Measurements from ENCODE around the gene FTCDNL1.

Gene FTCDNL1

DNA sequence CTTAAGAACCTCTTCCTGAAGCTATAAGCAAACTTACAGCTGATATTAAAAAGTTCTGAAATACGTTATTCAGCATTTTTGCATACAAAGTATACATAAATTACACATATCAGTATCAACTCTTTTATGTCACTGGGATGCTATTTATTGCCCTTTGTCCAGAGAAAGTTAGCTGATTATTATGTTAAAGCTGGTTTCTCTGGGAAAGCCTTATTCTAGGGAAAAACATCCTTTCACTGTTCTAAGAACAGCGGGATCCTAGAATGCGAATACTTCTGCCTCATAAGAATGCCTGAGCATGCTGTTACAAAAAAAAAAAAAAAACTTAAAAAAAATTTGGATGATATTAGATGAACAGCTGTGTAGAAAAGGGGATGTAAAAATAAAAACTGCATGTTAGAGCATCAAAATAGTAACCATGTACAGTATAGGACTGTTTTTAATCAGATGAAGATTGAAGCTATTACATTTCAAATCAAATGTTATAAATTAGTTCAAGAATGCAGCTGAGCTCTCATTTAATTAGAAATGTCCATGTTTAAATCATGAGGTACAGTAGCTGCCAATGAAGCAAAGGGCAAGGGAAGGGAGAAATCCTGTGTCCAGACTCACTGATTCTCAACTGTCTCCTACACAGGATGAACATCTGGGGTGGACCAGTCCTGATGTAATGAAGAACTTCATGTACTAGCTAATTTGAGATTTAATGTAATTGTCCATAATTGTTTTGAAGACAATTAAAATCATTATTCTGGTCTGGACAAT is 8.2 kb downstream of the FTCDNL1 start:
- no peak for DNase-seq (ENCODE audit: low spot score)

DNA sequence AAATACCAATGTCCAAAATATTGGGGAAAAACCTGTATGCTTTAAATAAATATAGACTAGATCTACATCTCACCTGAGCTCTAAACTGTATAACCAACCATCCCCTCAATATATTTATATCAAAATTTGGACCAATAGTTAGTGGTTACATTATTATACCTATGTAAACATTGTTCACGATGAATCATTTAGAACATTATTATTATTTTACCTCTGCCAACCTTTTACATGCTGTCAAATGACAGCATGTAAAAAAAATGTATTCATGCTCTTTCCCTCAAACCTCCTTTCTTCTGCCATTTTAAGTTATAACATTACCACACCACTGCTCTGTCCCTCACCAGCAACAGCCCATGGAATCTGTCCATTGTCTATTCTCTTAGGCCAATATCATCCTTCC is 9.6 kb downstream of the FTCDNL1 start:
- DNase-seq (ENCODE audit: low spot score) = no peak

DNA sequence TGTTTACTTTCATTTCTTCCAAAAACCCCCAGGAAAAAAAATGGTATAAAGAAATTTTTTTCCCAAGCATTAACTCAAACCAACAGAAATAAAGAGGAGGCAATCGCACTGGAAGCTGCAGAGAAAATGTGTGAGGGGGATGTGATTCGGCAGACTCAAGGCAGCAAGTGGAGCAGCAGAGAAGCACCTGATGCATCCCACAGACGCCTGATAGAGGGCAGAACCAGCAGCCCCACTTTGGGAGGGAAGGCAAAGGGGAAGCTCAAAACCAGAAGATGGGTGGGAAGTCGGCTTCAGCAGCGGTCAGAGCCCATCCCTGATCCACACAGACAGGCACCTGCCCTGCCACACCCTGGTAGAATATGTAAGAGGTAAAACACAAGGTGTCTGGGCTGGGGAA is 12.6 kb downstream of the FTCDNL1 start:
- no peak for DNase-seq (ENCODE audit: low spot score)

DNA sequence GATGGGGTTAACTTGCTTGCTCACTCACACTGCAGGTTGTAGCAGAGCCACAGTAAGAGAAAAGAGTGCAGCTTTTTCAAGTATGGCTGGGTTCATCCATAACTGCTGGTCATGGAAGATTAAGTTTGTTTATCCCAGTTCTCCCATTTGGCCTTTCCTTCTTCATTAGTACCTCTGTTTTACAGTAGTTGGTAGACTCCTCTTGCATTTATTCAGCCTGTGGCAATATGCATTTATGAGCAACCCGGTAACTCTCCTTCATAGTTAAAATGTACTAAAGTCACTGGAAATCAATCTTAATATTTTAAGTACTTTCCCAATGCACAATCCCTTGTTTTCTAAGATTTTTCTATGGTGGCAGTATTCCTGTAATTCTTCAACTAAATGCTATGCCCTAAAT is 14.0 kb downstream of the FTCDNL1 start:
- no peak for DNase-seq (ENCODE audit: low spot score)

DNA sequence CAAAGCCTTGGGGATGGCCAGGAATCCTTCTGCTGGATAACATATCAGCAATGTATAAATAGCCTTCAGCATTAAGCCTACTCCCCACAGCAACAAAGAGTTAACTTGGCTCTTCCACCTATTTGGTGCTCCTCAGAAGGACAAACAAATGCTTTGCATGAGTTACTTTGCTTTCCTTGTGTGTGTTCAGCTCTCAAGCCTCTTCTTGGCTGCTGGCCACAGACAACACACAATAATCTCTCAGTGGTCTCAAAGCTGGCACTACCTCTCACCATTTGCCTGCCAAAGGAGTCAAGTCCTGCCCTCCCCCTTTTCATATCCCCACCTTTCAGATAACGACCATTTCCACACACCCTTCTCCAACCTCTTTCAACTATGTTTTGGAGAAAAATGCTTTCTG is 17.5 kb downstream of the FTCDNL1 start:
- no peak for DNase-seq (ENCODE audit: low spot score)

DNA sequence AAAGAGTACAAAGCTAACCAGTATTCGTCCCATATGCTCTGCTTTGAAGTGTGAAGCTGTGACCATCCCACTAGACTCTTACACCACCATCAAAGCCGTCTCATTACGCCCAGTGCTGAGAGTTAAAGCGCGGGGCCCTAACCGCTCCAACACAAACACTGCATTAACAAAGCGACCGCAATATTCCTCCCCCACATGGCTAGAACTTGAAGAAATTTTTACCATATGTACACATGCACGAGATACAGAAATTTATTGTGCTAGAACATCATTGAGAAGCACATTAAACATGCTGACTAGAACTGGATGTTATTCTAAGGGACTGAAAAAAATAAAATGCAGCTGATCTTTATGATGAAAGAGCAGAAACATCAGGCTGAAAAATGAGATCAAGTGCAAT is 20.5 kb downstream of the FTCDNL1 start:
- no peak for DNase-seq (ENCODE audit: low spot score)

DNA sequence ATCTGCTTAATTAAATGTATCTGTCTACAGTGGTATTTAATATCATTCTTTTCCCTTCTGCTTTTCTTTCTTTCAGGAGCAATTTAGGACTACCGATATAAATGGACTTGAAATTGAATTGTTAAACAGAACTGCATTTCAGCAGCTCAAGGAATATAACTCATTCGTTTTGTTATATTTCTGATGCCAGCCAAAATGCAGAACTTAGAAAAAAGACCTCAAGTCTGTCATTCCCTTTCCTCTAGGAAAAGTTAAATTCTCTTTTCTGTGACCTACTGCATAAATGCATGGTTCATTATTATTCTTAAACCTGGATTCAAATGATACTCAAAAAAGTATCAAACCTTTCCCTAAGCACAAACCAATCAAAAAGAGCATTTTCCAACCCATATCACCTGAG is 21.4 kb downstream of the FTCDNL1 start:
- DNase-seq (ENCODE audit: low spot score) = no peak

DNA sequence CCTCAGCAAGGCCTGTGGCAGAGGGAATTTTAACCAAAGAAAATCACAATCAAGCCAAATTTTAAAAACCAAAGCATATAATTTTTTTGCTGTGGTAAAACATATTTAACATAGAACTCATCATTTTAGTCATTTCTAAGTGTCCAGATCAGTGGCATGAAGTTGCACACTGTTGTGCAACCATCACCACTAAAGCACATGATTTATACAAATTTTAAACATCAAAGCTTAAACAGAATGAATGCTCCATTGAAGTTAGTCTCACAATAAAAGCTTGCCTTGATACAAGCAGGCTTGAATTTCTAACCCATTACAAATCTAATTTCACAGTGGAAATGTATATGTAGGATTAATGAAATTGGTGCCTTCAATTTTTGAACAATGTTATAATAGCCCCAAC is 31.2 kb downstream of the FTCDNL1 start:
- peak; percentile 67 for DNase-seq (ENCODE audit: low spot score)

DNA sequence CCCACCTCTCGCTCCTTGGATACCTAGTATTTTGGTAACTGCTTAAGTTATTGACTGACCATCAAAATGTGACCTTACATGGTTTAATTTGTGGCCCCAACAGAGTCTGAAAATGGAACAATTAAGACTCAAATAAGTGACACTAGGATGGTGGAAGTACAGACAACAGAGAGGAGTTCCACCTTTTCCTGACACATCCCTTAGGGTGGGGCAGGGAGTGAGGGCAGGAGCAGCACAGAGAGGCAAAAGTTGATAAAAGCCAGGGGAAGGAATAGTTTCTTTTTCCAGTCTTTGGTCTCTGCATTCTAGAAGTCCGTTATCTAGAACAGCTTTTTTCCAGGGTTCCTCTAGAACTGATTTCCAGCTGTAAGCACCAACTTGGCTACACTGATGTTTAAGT is 32.2 kb downstream of the FTCDNL1 start:
- DNase-seq (ENCODE audit: low spot score) = no peak

DNA sequence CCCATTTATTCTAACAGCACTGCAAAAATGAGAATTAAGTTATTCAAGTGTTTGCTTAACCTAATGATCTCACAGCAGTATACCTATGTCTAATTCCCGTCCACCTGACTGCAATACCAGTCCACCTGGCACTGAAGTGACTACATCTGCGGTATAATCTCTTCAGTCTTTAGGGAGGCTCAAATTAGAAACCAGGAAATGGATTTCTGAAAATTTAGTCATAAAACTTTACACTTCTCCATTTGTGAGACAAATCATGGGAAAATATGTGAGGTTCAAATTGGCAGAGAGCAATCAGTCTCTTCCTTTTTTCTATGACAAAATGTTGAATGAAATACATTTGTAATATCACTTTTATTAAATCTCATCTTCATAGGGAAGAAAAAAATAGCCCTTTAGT is 33.0 kb downstream of the FTCDNL1 start:
- no peak for DNase-seq (ENCODE audit: low spot score)

DNA sequence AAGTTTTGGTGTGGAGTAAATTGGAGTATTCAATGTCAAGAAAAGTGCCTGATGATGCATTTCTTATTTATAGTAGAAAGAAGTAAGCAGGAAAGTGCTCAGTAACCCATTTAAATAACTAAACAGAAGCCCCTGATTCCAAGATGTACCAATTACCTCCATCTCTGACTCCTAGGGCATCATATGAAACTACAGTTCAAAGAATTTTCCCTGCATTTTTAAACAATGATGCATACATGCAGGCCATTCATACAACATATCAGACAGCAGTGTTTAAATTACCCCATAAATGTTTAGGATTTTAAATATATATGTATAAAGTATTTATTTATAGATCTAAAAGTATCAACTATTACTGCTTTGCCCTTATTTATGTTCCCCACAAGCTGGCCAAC is 36.2 kb downstream of the FTCDNL1 start:
- no peak for DNase-seq (ENCODE audit: low spot score)

DNA sequence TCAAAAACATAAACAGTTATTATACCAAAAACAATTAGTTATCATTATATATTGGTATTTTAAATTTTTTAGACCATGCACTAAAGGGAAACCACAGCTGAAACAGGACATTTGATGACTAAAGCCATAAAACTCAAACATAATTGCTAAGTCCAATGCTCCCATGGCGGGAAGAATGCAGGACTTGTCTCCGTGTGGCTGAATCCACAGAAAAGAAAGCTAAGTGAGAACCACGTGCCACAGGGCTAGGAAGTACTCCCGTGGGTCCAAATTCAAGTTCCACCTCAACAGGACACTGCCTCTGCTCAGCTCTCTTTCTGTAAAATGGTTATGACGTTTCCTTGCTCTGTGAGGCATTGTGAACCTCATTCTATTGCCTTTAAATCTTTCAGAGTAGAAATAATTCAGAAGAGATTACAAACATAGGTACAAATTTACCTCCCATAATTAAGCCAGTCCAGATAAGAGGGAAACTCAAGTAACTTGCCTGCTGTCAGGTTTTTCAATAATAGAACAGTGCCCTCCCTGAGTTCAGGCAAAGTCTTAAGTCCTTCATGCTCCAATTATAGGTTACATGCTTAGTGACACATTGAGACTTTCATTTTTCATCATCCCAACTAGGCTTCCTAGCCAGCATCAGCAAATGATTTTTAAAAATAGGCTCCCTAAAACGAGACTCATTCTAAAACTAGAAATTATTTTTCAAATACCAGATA is 36.7 kb downstream of the FTCDNL1 start:
- no peak for DNase-seq (ENCODE audit: low spot score)

DNA sequence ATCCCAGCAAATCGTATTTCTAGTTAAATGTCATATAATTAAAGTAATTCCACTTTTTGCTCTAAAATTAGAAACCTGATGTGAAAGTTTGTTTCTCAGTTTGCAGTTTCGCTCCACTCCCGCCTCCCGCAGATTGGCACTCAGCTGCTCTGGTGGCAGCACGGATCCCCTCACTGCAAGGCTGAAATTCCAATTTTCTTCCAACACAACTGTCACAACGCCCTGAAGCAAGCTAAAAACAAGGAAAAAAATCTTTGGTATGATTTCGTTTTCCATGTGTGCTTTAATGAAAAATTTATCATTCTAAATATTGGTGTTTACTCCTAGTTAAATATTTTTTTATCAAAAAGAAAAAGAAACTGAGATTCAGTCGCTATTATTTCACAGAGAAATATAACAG is 38.5 kb downstream of the FTCDNL1 start:
- DNase-seq (ENCODE audit: low spot score) = no peak

DNA sequence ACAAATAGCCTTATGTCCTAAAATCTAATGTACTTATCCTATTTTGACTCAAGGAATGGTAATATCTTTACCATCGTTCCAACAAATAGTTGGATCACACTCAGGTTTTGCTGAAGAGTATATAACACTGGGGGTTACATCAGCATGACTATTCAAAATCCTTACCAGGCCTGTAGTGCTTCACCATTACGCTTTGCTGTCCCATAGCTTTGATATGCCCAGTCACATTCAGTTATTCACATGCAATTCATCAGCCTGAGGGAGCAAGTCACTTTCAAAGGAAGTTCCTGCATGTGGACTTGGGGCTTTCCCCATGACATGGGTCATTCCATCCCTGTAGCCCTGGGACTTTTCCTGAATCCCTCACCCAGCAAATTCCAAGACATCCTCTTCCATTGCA is 39.6 kb downstream of the FTCDNL1 start:
- no peak for DNase-seq (ENCODE audit: low spot score)

DNA sequence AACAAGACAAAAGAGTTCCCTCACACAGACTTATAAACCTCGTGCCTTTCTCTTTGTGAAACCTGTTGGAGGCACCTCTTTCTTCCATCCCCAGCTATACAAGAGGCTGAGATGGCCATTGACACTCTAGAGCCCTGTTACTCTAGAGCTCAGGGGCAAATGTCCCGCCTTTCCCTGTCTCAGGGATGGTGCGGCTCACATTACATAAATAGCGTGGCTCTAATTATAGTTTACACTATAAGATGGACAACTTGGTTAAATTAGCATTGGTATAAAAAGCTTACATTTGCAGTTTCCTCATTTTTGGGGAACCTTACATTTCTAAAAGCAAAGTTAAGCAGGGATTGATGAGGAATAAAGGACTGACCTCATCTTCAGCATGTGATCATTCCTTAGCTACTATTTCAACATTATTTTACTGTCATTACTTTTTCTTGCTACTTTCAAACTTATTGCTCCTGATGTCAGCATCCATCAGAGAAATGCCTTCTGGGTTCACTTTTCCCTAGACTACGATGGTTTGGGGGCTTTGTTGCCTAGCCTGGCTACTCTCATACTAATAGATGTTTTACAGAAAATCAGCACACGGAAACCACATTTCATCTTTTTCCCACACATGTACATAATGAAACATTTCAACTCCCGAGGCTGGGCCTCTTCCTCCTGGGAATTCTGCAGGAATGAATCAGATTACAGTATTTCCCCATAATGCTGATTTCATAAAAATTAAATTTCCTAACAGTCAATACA is 40.4 kb downstream of the FTCDNL1 start:
- peak; percentile 56 for DNase-seq (ENCODE audit: low spot score)

DNA sequence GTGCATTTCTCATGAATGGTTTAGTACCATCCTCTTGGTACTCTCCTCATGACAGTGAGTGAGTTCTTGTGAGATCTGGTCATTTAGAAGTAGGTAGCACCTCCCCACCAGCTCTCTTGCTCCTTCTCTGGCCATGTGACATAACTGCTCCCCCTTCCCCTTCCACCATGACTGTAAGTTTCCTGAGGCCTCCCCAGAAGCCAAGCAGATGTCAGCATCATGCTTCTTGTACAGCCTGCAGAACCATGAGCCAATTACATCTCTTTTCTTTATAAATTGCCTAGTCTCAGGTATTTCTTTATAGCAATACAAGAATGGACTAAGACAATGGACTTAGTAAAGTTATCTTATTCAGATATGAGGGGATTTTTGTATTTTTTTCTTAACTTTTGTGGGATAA is 43.0 kb downstream of the FTCDNL1 start:
- no peak for DNase-seq (ENCODE audit: low spot score)

DNA sequence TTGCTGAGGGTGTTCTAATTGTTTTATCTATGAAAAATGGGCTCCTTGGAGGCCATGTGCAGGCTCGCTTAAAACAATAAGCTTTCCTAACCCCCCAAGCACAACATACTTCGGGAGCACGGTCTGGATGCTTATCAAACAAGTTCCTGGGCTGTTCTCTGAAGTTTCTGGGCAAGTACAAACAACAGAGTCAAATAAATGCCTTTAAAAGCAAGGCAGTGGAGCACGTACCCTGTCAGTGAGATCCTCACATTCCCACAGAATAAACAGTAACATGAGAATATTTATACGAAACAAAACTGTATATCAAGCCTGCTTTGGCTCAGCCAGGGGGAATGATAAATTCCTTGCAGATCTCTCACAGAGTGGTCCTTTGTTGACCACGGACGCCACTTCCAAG is 44.8 kb downstream of the FTCDNL1 start:
- peak; percentile 53 for DNase-seq (ENCODE audit: low spot score)

DNA sequence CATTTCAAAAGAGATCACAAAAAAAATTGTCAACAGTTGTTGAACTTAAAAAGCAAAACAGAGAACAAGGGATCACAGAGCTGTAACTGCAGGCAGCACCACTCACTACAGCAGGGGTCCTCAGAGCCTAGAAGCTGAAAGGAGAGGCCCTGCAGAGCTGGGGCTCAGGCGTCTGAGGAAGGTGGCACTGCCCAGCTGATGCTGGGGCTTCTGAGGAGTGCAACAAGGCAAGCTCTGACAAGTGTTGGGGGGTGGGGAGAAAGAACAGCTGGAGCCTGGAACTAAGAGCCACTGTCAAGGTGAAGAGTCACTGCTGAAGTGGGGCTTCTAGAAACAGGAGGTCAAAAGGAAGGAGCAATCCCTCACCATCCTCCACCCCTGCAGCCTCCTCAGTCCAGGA is 46.2 kb downstream of the FTCDNL1 start:
- DNase-seq (ENCODE audit: low spot score) = no peak

DNA sequence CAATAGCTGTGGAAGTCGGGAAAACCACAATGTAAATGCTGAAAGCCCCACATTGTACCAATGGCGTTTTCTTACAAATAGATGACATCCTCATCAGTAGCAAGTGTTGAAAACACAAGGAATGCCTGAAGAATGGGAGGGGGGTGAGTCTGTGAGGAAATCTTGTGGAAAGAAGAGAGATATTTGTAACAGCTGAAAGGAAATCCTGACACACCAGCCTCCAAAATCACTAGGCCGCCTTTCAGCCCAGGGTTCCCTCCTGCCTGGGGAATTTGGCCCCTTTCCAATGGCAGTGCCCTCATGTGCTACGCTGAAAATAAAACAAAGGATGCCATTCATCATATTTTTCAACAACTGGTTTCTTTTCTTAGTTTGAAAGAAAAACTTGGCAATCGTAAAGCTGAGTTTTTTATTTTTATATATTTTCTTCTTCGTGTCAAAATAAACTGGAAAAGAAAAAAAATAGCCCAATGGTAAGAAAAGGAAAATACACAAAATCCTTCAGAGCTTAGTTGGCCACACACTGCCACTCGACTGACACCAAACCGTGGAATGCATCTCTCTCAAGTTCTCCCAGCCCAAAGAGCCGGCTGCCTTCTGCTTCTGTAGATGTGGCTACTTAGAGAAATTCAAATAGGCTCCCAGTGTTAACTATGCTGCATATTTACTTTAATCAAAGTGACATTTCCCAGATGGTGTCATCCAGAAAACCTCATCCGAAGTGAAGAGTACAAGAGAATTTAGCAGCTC is 52.0 kb downstream of the FTCDNL1 start:
- DNase-seq (ENCODE audit: low spot score) = peak; percentile 82

DNA sequence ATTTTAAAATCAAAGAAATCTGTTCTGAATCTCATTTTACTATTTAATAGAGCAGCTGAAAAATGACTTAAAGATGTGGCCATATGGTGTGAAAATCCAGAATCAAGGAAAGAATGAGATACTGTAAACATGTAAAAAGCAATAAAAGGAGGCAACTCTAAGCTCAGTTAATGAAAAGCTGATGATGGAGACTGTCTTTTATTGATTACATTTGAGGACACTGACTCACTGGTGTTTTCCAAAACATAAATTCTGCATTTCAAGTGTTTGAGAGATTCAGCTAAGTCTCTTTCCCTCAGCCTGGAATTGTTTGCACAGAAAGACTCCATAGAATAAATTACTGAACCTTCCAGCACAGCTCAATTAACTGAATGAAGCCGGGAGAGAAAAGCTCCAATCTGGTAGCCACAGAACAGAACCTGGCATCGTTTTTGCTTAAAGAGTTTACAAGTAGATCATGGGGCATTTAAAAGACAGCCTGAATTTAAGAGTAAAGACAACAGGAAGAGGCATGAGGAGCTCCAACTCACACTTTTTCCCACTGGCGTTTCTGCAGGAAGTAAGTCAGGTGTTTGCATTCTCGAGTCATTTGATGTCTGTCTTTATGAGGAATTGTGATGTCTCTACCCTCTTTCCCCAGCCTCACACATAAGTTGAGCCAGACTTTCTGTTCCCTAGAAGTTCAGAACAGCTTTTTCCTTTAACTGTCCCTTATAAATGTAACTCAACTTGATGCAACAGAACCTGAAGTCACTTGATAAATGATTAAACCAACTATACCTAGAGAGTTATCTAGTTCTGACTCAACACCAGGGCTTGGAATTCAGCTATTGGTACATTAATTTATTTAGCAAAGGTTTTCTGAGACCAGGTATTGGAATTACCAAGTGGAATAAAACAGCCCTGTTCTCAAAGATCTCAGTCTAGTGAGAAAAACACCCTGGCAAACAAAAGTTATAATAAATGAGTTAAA is 53.3 kb downstream of the FTCDNL1 start:
- no peak for DNase-seq (ENCODE audit: low spot score)

DNA sequence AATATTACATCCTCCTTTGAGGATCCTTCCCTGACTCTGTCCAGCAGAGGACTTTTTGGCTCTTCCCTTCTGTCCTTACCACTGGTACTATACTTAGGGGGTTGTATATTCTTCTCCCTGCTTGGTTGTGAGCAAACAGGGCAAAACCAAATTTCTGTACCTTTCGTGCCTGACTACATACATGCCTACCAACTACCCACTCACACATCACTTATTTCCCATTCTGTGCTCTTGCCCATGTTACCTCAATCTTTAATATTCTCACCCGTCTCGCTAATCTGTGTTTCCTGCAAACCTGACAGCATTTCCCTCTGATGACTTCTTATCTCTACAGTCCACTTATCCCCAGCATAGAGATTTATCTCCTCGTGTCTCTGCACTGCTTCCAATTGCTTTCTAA is 58.6 kb downstream of the FTCDNL1 start:
- no peak for DNase-seq (ENCODE audit: low spot score)

Measured in COLO829 (cell line).